ENCODE results near the gene CYB5B.

CYB5B gene

GRCh38 chr16:69485361-69485760 is 60.9 kb downstream of the CYB5B start:
- Histone ChIP-seq H3K4me3 (ENCODE audit: low read depth, low read length) (no peak overlapping the region), H3K9me3 (ENCODE audit: severe bottlenecking) (no peaks in the 10 kb centered on the region), H3K27me3 (ENCODE audit: insufficient read depth, low read depth, severe bottlenecking) (no peaks in the 10 kb centered on the region), H3K36me3 (no peaks in the 10 kb centered on the region), H3K27ac (no peak overlapping the region)
- no peak for DNase-seq
- TF ChIP-seq CTCF (IDR thresholded peaks at IDR 0.05; ENCODE audit: low read depth, low read length): no peak

- H3K9me3 ChIP-seq (ENCODE audit: severe bottlenecking): no peaks in the 10 kb centered on the region
- no peak overlapping the region for H3K4me3 ChIP-seq (ENCODE audit: low read depth, low read length)
- H3K27ac ChIP-seq: no peak overlapping the region
- no peak for DNase-seq
- no peak for TF ChIP-seq CTCF (IDR thresholded peaks at IDR 0.05; ENCODE audit: low read depth, low read length)
- no peaks in the 10 kb centered on the region for H3K27me3 ChIP-seq (ENCODE audit: insufficient read depth, low read depth, severe bottlenecking)
- H3K36me3 ChIP-seq: no peaks in the 10 kb centered on the region
These were observed 61.4 kb downstream of the CYB5B start for GRCh38 chr16:69485816-69486215.

GRCh38 chr16:69486272-69486671 is 61.9 kb downstream of the CYB5B start:
- Histone ChIP-seq H3K27ac (no peak overlapping the region), H3K27me3 (ENCODE audit: insufficient read depth, low read depth, severe bottlenecking) (no peaks in the 10 kb centered on the region), H3K4me3 (ENCODE audit: low read depth, low read length) (no peak overlapping the region), H3K9me3 (ENCODE audit: severe bottlenecking) (no peaks in the 10 kb centered on the region), H3K36me3 (no peaks in the 10 kb centered on the region)
- no peak for DNase-seq
- TF ChIP-seq CTCF (IDR thresholded peaks at IDR 0.05; ENCODE audit: low read depth, low read length): no peak

GRCh38 chr16:69486724-69487123 is 62.3 kb downstream of the CYB5B start:
- Histone ChIP-seq H3K9me3 (ENCODE audit: severe bottlenecking) (no peaks in the 10 kb centered on the region), H3K4me3 (ENCODE audit: low read depth, low read length) (no peak overlapping the region), H3K36me3 (no peaks in the 10 kb centered on the region), H3K27me3 (ENCODE audit: insufficient read depth, low read depth, severe bottlenecking) (no peaks in the 10 kb centered on the region), H3K27ac (no peak overlapping the region)
- no peak for TF ChIP-seq CTCF (IDR thresholded peaks at IDR 0.05; ENCODE audit: low read depth, low read length)
- DNase-seq: no peak

GRCh38 chr16:69490707-69491324 is 66.4 kb downstream of the CYB5B start:
- H3K27ac ChIP-seq: no peak overlapping the region
- no peaks in the 10 kb centered on the region for H3K9me3 ChIP-seq (ENCODE audit: severe bottlenecking)
- H3K27me3 ChIP-seq (ENCODE audit: insufficient read depth, low read depth, severe bottlenecking): no peaks in the 10 kb centered on the region
- H3K36me3 ChIP-seq: no peaks in the 10 kb centered on the region
- TF ChIP-seq CTCF (IDR thresholded peaks at IDR 0.05; ENCODE audit: low read depth, low read length): no peak
- no peak overlapping the region for H3K4me3 ChIP-seq (ENCODE audit: low read depth, low read length)
- no peak for DNase-seq

GRCh38 chr16:69494991-69495392 is 70.6 kb downstream of the CYB5B start:
- DNase-seq: peak; percentile 28
- no peaks in the 10 kb centered on the region for H3K27me3 ChIP-seq (ENCODE audit: insufficient read depth, low read depth, severe bottlenecking)
- no peaks in the 10 kb centered on the region for H3K36me3 ChIP-seq
- no peak overlapping the region for H3K4me3 ChIP-seq (ENCODE audit: low read depth, low read length)
- TF ChIP-seq CTCF (IDR thresholded peaks at IDR 0.05; ENCODE audit: low read depth, low read length): peak; percentile 46
- H3K27ac ChIP-seq: no peak overlapping the region
- no peaks in the 10 kb centered on the region for H3K9me3 ChIP-seq (ENCODE audit: severe bottlenecking)

All from WERI-Rb-1 (cell line).